H1 (cell line): Measurements from ENCODE around the gene CBFB. TPM values are rescaled to one million over a fixed set of nuclear protein-coding genes. Genes with fewer than 3 reads are reported as not detected.

Source experiments
- CTCF ChIA-PET: fragments of 300-600 bp; sonication (Branson Sonifier 250); formaldehyde crosslinking; loops from one replicate; lab custom pipeline; 2021; ENCODE audit not compliant: partially characterized antibody; lab: Charles Lee
- POLR2A ChIA-PET: fragments of 300-600 bp; sonication (Branson Sonifier 250); formaldehyde crosslinking; loops from one replicate; lab custom pipeline; 2021; ENCODE audit warnings: inconsistent platforms; ENCODE audit not compliant: partially characterized antibody; lab: Charles Lee
- DNase-seq, 2 experiments: peaks; one replicate each; pipeline versions ENCODE4 v3.0.0 to v3.0.0-alpha.2; 2010 to 2022; ENCODE audit warnings: low spot score in 2 of 2, low read depth in 1 of 2, mixed read lengths in 1 of 2
- FAIRE-seq: peaks from 2 replicates; lab custom pipeline; 2011; peaks lifted over from hg19 to GRCh38; lab: Jason Lieb, UNC
- H2AFZ ChIP-seq: 2 replicates; pipeline ENCODE4 v1.8.1; 2012; ENCODE audit warnings: low read length, inconsistent platforms
- H2AK5ac ChIP-seq: 2 replicates; pipeline ENCODE4 v1.6.1; 2013; ENCODE audit warnings: low read depth, low read length
- H2BK120ac ChIP-seq: replicated peaks from 2 replicates; pipeline ENCODE3; 2013; ENCODE audit warnings: low read depth, low read length, inconsistent platforms
- H2BK12ac ChIP-seq: 2 replicates; pipeline ENCODE4 v1.6.1; 2013; ENCODE audit warnings: low read depth, low read length
- H2BK15ac ChIP-seq: 2 replicates; pipeline ENCODE4 v1.6.1; 2013; ENCODE audit warnings: low read length
- H2BK20ac ChIP-seq: 2 replicates; pipeline ENCODE4 v1.6.1; 2013; ENCODE audit warnings: low read length
- H2BK5ac ChIP-seq: 2 replicates; pipeline ENCODE4 v1.6.1; 2013; ENCODE audit warnings: low read depth, low read length
- H3K14ac ChIP-seq: 2 replicates; pipeline ENCODE4 v1.6.1; 2013; ENCODE audit warnings: inconsistent platforms; ENCODE audit not compliant: insufficient read length
- H3K18ac ChIP-seq: 2 replicates; pipeline ENCODE4 v1.6.1; 2013; ENCODE audit warnings: low read length; ENCODE audit errors: extremely low read depth
- H3K23ac ChIP-seq: 2 replicates; pipeline ENCODE4 v1.6.1; 2013; ENCODE audit warnings: inconsistent platforms; ENCODE audit not compliant: insufficient read length
- H3K23me2 ChIP-seq: 2 replicates; pipeline ENCODE4 v1.6.1; 2013; ENCODE audit warnings: low read depth, low read length
- H3K27ac ChIP-seq: 2 replicates; pipeline ENCODE4 v1.6.1; 2011; ENCODE audit warnings: low read depth, low read length, inconsistent platforms
- H3K27me3 ChIP-seq, 4 experiments: replicated peaks in 1 of 4; 1 replicate in 1 of 4; 2 replicates in 3 of 4; pipeline versions ENCODE4 v1.6.1 to v1.8.1; 2011 to 2013; ENCODE audit warnings: low read length in 3 of 4, mild to moderate bottlenecking in 3 of 4, inconsistent platforms in 2 of 4, mixed read lengths in 2 of 4, moderate library complexity in 1 of 4; ENCODE audit not compliant: control insufficient read depth in 3 of 4, insufficient read depth in 3 of 4; ENCODE audit errors: extremely low read depth in 1 of 4
- H3K36me3 ChIP-seq, 4 experiments: 2 replicates each; pipeline versions ENCODE4 v1.6.1 to v1.8.1; 2011 to 2013; ENCODE audit warnings: mild to moderate bottlenecking in 4 of 4, low read length in 3 of 4, moderate library complexity in 2 of 4, control low read depth in 1 of 4, inconsistent platforms in 1 of 4; ENCODE audit not compliant: insufficient read depth in 4 of 4, control insufficient read depth in 2 of 4
- H3K4ac ChIP-seq: replicated peaks from 2 replicates; pipeline ENCODE3; 2013; ENCODE audit warnings: low read length, low read depth, mixed read lengths, inconsistent platforms; ENCODE audit not compliant: insufficient read length
- H3K4me1 ChIP-seq, 4 experiments: replicated peaks in 1 of 4; 1 replicate in 1 of 4; 2 replicates in 3 of 4; pipeline versions ENCODE4 v1.6.1 to v1.8.1; 2011 to 2013; ENCODE audit warnings: low read length in 3 of 4, inconsistent platforms in 2 of 4, mixed read lengths in 1 of 4; ENCODE audit not compliant: insufficient read depth in 4 of 4, control insufficient read depth in 3 of 4
- H3K4me2 ChIP-seq, 2 experiments: 2 replicates each; pipeline versions ENCODE4 v1.6.1 to v1.8.1; 2011 to 2013; ENCODE audit warnings: low read depth in 2 of 2, low read length in 2 of 2, control low read depth in 1 of 2, inconsistent platforms in 1 of 2, mild to moderate bottlenecking in 1 of 2; ENCODE audit not compliant: insufficient read depth in 1 of 2
- H3K4me3 ChIP-seq, 4 experiments: fragments of 200-600, 300-600 bp in 1 of 4; sonication (generic), shearing (Covaris generic), sonication (Bioruptor Twin) in 1 of 4; 2 replicates each; pipeline versions ENCODE4 v1.5.1 to v1.8.1; 2011 to 2016; ENCODE audit warnings: low read length in 4 of 4, low read depth in 3 of 4, control low read depth in 2 of 4, inconsistent platforms in 2 of 4, mild to moderate bottlenecking in 2 of 4, mixed read lengths in 1 of 4, moderate library complexity in 1 of 4; ENCODE audit not compliant: insufficient read depth in 2 of 4; ENCODE audit errors: extremely low read depth in 1 of 4
- H3K56ac ChIP-seq: replicated peaks from 2 replicates; pipeline ENCODE3; 2013; ENCODE audit warnings: low read depth, mild to moderate bottlenecking, mixed read lengths, low read length, inconsistent platforms; ENCODE audit not compliant: insufficient read length
- H3K79me1 ChIP-seq: 2 replicates; pipeline ENCODE4 v1.6.1; 2013; ENCODE audit warnings: low read depth, low read length, control low read depth
- H3K79me2 ChIP-seq, 2 experiments: 2 replicates each; pipeline versions ENCODE4 v1.6.1 to v1.8.1; 2012 to 2013; ENCODE audit warnings: low read length in 2 of 2, mild to moderate bottlenecking in 2 of 2, inconsistent platforms in 1 of 2; ENCODE audit not compliant: insufficient read depth in 2 of 2, control insufficient read depth in 1 of 2
- H3K9ac ChIP-seq, 4 experiments: replicated peaks in 1 of 4; 1 replicate in 1 of 4; 2 replicates in 3 of 4; pipeline versions ENCODE4 v1.6.1 to v1.8.1; 2011 to 2013; ENCODE audit warnings: low read depth in 3 of 4, low read length in 3 of 4, control low read depth in 2 of 4, mild to moderate bottlenecking in 2 of 4, moderate library complexity in 2 of 4, inconsistent platforms in 1 of 4; ENCODE audit errors: extremely low read depth in 1 of 4
- H3K9me3 ChIP-seq, 2 experiments: 2 replicates each; pipeline versions ENCODE4 v1.6.1 to v1.8.1; 2012 to 2013; ENCODE audit warnings: mild to moderate bottlenecking in 2 of 2, moderate library complexity in 2 of 2, control low read depth in 1 of 2, inconsistent platforms in 1 of 2, low read depth in 1 of 2, low read length in 1 of 2, mixed read lengths in 1 of 2; ENCODE audit not compliant: insufficient read depth in 2 of 2
- H4K20me1 ChIP-seq, 2 experiments: replicated peaks in 1 of 2; 2 replicates each; pipeline versions ENCODE3 to v1.8.1; 2011 to 2013; ENCODE audit warnings: inconsistent platforms in 2 of 2, low read length in 2 of 2, mild to moderate bottlenecking in 1 of 2; ENCODE audit not compliant: insufficient read depth in 2 of 2, control insufficient read depth in 1 of 2
- H4K5ac ChIP-seq: 2 replicates; pipeline ENCODE4 v1.6.1; 2013; ENCODE audit warnings: low read length, low read depth, mixed read lengths, inconsistent platforms; ENCODE audit not compliant: insufficient read length
- H4K8ac ChIP-seq: 2 replicates; pipeline ENCODE4 v1.8.0; 2013; ENCODE audit warnings: mild to moderate bottlenecking, moderate library complexity, low read length, inconsistent platforms; ENCODE audit not compliant: insufficient read depth; ENCODE audit errors: extremely low read depth
- H4K91ac ChIP-seq: replicated peaks from 2 replicates; pipeline ENCODE3; 2013; ENCODE audit warnings: low read length, mixed read lengths, inconsistent platforms; ENCODE audit not compliant: insufficient read length
- CHD1 ChIP-seq: IDR thresholded peaks from 2 replicates; pipeline ENCODE4 v1.6.1; 2012; ENCODE audit warnings: low read depth, low read length, improper control_type of control experiment
- SRF ChIP-seq: IDR thresholded peaks from 2 replicates; pipeline ENCODE4 v1.6.1; 2011; ENCODE audit warnings: mild to moderate bottlenecking, low read depth, low read length, moderate library complexity
- WGBS, 2 experiments: shearing (Covaris generic) in 1 of 2; methylation state at CpG; one replicate each; pipeline versions ENCODE4 v1.1.6 to v1.1.7; 2013 to 2015; ENCODE audit warnings: low lambda C conversion rate in 2 of 2, mixed read lengths in 2 of 2, inconsistent platforms in 1 of 2, low coverage in 1 of 2, missing lambda C conversion rate in 1 of 2; ENCODE audit not compliant: insufficient replicate concordance in 2 of 2, insufficient coverage in 1 of 2, insufficient read length in 1 of 2; ENCODE audit errors: extremely low coverage in 1 of 2, missing lambda C conversion rate in 1 of 2; 5-methylcytosine and 5-hydroxymethylcytosine counted together
- polyA plus RNA-seq, 7 experiments: library from polyadenylated mRNA; depleted of rRNA in 3 of 7; stranded (reverse) in 5 of 7; unstranded in 2 of 7; fragments of >200 nt in 5 of 7; fragments of 200-250 nt in 2 of 7; gene quantifications; 1 replicate in 5 of 7; 2 replicates in 1 of 7; 4 replicates in 1 of 7; pipeline versions ENCODE4 v1.2.1 to v1.2.3, GENCODE V29; 2011 to 2013; ENCODE audit warnings: missing spikeins in 2 of 7, mixed read lengths in 2 of 7
- total RNA-seq: library from RNA; stranded (reverse); fragmentation: NEBNext Ultra II Directional; extraction: Animal tissue kit (Norgen Biotek cat#: 25700); gene quantifications from 2 replicates; pipeline ENCODE4 v1.2.1, GENCODE V29; 2021

The CBFB gene
- total and polyA plus RNA-seq, 2 of the 8 experiments (the other 6 are each of a cell fraction or from before 2014, with no cell fraction given), result 11.5 to 31.6 TPM

GRCh38 chr16:66991545-66992077, 37.3 kb upstream of the CBFB start:
- Histone ChIP-seq H3K36me3 (no peaks in the 10 kb centered on the region), H2BK5ac (no peak overlapping the region), H2AFZ (no peak overlapping the region), H4K91ac (no peak overlapping the region), H3K23ac (no peak overlapping the region), H3K14ac (no peak overlapping the region), H2BK15ac (no peak overlapping the region), H4K8ac (no peak overlapping the region), H3K79me1 (no peaks in the 10 kb centered on the region), H2BK12ac (no peak overlapping the region), H2BK20ac (no peak overlapping the region), H4K20me1 (no peaks in the 10 kb centered on the region), H3K27me3 (peaks cover 0 to 3% (median 2%) of the 10 kb centered on the region in 4 experiments; a peak in 3 of 7 replicates), H3K4ac (no peak overlapping the region), H3K23me2 (no peaks in the 10 kb centered on the region), H3K4me2 (no peak overlapping the region), H3K9ac (no peak overlapping the region), H3K18ac (no peak overlapping the region), H3K79me2 (no peaks in the 10 kb centered on the region), H3K4me3 (no peak overlapping the region), H3K56ac (no peak overlapping the region), H3K4me1 (no peaks in the 10 kb centered on the region), H2AK5ac (no peak overlapping the region), H3K27ac (no peak overlapping the region), H4K5ac (no peak overlapping the region)
- ChIA-PET POLR2A (no interaction called here), CTCF (interaction anchor here (0.5 to 6.0 kb wide), 19 partner anchors 8 to 183 kb away, joined by 3 to 49 read pairs (median 5); partner anchors contain the start of gene CES3)
- 71% methylated on average over 2 of the region's 2 CpGs; no CpG with 5 or more reads in 1 of the 2 experiments for WGBS, 2 experiments
- DNase-seq, result no peak
- FAIRE-seq, result no peak
- TF ChIP-seq CHD1 (no peak), SRF (no peak)
- TF ChIP-seq, all 59 proteins: peak for 0
- no peak overlapping the region for H2BK120ac ChIP-seq
- H3K9me3 ChIP-seq, result no peaks in the 10 kb centered on the region
